Aorta (tissue), 5 donors: Measurements from ENCODE around the gene UNC119B. TPM values are rescaled to one million over a fixed set of nuclear protein-coding genes. Genes with fewer than 3 reads are reported as not detected.
A peak's percentile ranks its signal among the peaks of the same experiment; 100 is the strongest.

Experiments used
- ATAC-seq: fragments of 200-7000 bp; cut with Tn5 transposase; one replicate; pipeline ENCODE4 v1.9.1; 2022; ENCODE audit warnings: moderate library complexity; ENCODE audit not compliant: low FRiP score
- DNase-seq, 2 donors: peaks; one replicate each; pipeline ENCODE4 v3.0.0-alpha.2; 2020
- H3K27ac ChIP-seq, 2 donors: one replicate each; pipeline ENCODE4 v1.5.1; 2013; ENCODE audit warnings: low read length in 2 of 2, mild to moderate bottlenecking in 2 of 2, moderate library complexity in 2 of 2, control low read depth in 1 of 2, inconsistent platforms in 1 of 2, low read depth in 1 of 2
- H3K27me3 ChIP-seq, 2 donors: one replicate each; pipeline ENCODE4 v1.6.1; 2013; ENCODE audit warnings: control low read depth in 1 of 2, low read length in 1 of 2, mild to moderate bottlenecking in 1 of 2, moderate library complexity in 1 of 2; ENCODE audit not compliant: insufficient read depth in 2 of 2, control insufficient read depth in 1 of 2
- H3K36me3 ChIP-seq, 2 donors: one replicate each; pipeline ENCODE4 v1.6.1; 2013; ENCODE audit warnings: control low read depth in 1 of 2, low read length in 1 of 2, mild to moderate bottlenecking in 1 of 2; ENCODE audit not compliant: insufficient read depth in 2 of 2, control insufficient read depth in 1 of 2
- H3K4me1 ChIP-seq, 2 donors: one replicate each; pipeline ENCODE4 v1.6.1; 2013; ENCODE audit warnings: low read length in 2 of 2, control low read depth in 1 of 2, mild to moderate bottlenecking in 1 of 2, moderate library complexity in 1 of 2; ENCODE audit not compliant: insufficient read depth in 2 of 2, control insufficient read depth in 1 of 2
- H3K4me3 ChIP-seq, 2 donors: one replicate each; pipeline ENCODE4 v1.5.1; 2013; ENCODE audit warnings: low read length in 2 of 2, control low read depth in 1 of 2, mild to moderate bottlenecking in 1 of 2
- H3K9me3 ChIP-seq: one replicate; pipeline ENCODE4 v1.6.1; 2013; ENCODE audit warnings: mild to moderate bottlenecking, low read length; ENCODE audit not compliant: control insufficient read depth
- WGBS, 2 donors: extraction: QIAGEN DNeasy Blood & Tissue Kit; methylation state at CpG; one replicate each; pipeline ENCODE4 v1.1.7; 2013; 5-methylcytosine and 5-hydroxymethylcytosine counted together
- intact Hi-C, 2 donors: fragments of 100-400 bp; cut with DNase I; formaldehyde crosslinking; loops; one replicate each; pipeline versions ENCODE4 v1.14.2 to v1.15.0; 2022
- polyA plus RNA-seq, 2 donors: library from polyadenylated mRNA; stranded (reverse); fragments of 200-250 nt; gene quantifications; one replicate each; pipeline ENCODE4 v1.2.3, GENCODE V29; 2013
- total RNA-seq, 2 donors: library from RNA; stranded (reverse); fragmentation: NEBNext Ultra II Directional; extraction: Animal tissue kit (Norgen Biotek cat#: 25700); gene quantifications; one replicate each; pipeline ENCODE4 v1.2.1, GENCODE V29; 2021
- donor health status: healthy with polysubstance abuse.
- donor health status: Bipolar disorder and iron deficiency.
- donor health status: DM: no; HTN: no; CAD: no.
- donor health status: DM: no; HTN: no; CAD: no.
- donor health status: DM: yes; HTN: yes; CAD: no.

UNC119B gene
- total and polyA plus RNA-seq, 4 donors, result 13.6 to 24.4 (median 17.2) TPM

DNA sequence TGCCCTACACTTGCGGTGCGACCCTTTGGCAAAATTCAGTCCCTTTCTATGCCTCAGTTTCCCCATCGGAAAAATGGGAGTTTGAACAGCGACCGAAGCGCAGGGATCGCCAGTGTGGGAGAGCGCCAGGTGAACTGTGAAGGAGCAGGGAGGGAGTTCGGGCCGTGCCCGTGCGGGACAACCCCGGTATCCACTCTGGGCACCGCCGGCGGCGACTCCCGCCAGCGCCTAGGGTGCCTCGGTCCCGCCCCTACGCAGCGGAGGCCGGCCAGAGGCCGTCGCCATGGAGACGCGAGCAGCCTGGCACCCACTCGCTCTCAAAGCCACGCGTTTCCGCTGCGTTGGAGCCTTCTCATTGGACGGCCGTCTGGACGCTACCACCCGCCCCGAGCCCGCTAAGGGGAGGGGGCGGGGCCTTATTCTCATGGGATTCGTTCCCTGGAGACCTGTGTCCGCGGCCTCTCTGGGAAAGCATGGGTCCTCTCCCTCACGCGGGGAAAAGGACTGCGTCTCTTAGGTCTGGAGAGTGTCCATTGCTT is 24.0 kb upstream of the UNC119B start:
- 0% methylated on average over 46 of the region's 46 CpGs for WGBS, 2 donors
- H3K27ac ChIP-seq, result peak overlapping the region; percentile 18 to 92
- H3K27me3 ChIP-seq, result no peaks in the 10 kb centered on the region
- intact Hi-C loops, result loop anchor here in 1 of 2 donors (2.0 kb wide), 1 partner anchor 31 kb away; no protein-coding TSS in a partner anchor
- H3K4me3 ChIP-seq, result peak overlapping the region; percentile 24 to 63
- DNase-seq (peak; percentile 99), ATAC-seq (peak; percentile 95)
- H3K4me1 ChIP-seq, result peaks cover 6% of the 10 kb centered on the region in 2 donors
- H3K9me3 ChIP-seq, result no peaks in the 10 kb centered on the region
- H3K36me3 ChIP-seq, result no peaks in the 10 kb centered on the region

DNA sequence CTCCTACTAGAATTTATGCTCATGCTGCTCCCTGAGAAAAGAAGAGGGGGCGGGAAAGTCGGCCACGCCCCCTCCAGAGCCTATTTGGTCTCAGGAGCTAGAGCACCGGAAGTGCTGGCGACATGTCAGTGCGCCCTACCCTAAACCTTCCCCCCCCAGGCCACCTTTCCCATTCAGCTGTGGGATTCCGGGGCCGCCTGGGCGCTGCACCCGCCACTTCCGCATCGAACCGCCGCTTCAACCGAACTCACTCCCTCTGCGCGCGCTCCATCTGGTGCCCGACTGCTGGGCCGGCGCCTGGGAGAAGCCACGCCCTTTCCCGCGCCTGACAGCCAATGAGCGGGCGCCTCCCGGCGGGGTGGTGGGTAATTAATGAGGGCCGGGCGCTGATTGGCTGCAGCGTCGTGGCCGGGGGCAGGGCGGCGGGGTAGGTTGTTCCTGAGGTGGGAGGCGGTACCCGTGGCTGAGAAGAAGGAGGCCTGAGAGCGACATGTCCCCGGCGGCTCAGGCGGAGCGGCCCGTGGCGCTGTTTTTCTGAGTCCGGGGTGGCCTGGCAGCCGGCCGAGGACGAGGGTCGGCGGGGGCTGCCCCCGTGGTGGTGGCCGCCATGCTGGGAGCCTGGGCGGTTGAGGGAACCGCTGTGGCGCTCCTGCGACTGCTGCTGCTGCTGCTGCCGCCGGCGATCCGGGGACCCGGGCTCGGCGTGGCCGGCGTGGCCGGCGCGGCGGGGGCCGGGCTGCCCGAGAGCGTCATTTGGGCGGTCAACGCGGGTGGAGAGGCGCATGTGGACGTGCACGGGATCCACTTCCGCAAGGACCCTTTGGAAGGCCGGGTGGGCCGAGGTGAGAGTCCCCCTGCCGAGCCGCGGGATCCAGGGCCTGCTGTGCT is 23.3 kb upstream of the UNC119B start, which contains the start of gene MLEC:
MLEC (plus strand) TSS at position 460 of the 888 bp plus-strand sequence; CDS start at position 608, 148 bp downstream.
- no peaks in the 10 kb centered on the region for H3K9me3 ChIP-seq
- peaks cover 6% of the 10 kb centered on the region in 2 donors for H3K4me1 ChIP-seq
- H3K36me3 ChIP-seq, result no peaks in the 10 kb centered on the region
- intact Hi-C loops, result loop anchor here in 1 of 2 donors (2.0 kb wide), 1 partner anchor 32 kb away; no protein-coding TSS in a partner anchor
- no peaks in the 10 kb centered on the region for H3K27me3 ChIP-seq
- ATAC-seq (peak; percentile 97), DNase-seq (peak; percentile 99)
- WGBS, 2 donors, result 0 to 1% methylated on average over 68 to 84 of the region's 84 CpGs
- H3K4me3 ChIP-seq, result peak within 1 kb of the TSS; percentile 79 to 90
- peak within 1 kb of the TSS; percentile 18 to 92 for H3K27ac ChIP-seq

DNA sequence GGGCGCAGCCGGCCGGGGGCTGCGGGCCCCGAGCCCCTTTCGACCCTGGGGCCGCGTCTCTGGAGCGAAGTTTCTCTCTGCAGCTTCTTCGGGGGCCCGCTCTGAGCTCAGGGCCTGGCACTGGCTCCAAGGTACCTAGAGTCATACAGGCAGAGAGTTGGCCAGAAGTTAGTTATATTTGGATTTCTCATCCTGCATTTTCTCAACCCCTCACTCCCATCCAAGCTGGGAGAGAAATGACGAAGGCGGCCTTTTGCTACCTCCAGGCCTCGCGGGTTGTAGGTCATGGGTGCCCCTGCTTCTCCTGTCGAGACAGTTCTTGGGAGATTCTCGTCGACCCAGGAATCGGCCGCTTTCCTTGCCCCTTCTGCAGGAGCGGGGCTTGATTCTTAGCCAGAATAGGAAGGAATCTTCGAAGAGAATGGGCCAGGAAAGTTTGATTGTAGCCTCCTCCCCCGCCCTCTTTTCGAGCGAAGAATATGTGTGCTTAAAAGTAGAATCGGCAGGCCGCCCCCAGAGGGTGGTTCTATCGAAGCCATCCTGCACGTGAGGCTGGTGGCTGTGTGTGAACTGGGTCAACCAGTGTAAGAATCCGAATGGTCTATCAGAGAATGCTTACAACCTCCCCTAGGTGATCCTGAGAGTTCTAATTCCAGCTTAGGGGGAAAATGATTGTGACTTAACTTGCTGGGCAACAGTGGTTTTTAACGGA is 22.5 kb upstream of the UNC119B start:
- Histone ChIP-seq H3K4me3 (peak overlapping the region; percentile 79 to 90), H3K4me1 (peaks cover 6% of the 10 kb centered on the region in 2 donors), H3K27me3 (no peaks in the 10 kb centered on the region), H3K27ac (peak overlapping the region in 1 of 2 donors; percentile 83), H3K36me3 (no peaks in the 10 kb centered on the region), H3K9me3 (no peaks in the 10 kb centered on the region)
- ATAC-seq, result no peak
- 0% methylated on average over 30 to 31 of the region's 31 CpGs for WGBS, 2 donors
- DNase-seq, result peak in 1 of 2 donors; percentile 78
- intact Hi-C loops, result loop anchor here in 1 of 2 donors (2.0 kb wide), 1 partner anchor 33 kb away; no protein-coding TSS in a partner anchor

DNA sequence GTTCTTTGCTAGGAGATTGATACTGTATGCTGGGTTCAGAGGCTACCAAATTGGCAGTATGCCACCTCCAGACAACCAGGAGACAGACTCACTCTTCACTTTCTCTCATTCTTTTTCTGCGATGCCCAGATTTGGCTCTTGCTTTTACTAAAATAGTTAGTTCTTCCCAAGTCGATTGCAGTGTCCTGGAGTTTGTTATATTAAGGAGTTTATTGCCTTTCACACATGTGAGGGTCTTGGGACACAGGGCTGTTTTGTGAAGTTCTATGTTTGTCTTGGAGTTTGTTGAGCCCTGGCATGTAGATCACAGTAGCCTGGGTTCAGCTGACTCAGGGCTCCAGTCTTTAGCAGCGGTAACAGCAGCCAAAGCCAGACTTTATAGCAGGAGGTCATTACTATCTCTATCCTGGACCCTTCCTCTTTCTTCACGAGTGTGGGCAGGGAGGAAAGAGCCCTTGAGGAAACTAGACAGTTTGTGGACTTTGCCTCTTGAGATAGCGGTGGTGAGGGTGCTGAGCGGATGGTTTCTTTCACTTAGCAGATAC is 21.7 kb upstream of the UNC119B start:
- H3K27ac ChIP-seq, result no peak overlapping the region
- ATAC-seq, result no peak

DNA sequence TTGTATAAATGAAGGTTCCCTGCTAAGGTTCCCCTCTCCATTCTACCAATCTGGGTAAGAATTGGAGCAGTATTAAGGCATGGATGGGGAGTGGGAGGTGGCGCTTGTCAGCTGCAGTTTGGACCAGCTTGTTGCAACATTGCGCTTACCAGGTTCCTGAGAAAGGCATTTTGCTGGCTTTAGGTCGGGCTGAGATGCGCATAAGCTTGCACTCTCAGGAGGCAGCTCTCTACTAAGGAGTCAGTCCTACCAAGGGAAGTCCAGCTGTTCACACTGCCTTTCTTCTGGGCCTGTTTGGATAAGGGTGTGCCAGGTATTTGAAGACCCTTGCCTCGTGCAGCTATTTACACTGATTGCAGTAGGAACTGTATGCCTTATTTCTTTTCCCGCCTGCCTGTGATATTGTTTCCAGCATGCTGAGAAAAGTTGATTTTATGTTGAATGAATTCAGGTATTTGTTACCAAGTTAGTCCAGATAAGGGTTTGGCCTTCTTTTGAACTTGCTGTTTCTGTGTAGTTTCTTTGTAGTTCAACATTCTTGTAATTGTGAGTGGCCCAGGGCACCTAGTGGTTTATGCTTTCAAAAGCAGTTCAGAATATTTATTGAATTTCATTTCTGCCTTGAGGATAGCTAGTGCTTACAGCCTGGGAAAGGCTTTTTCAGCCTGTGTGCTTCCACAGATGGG is 20.7 kb upstream of the UNC119B start:
- DNase-seq, result no peak
- intact Hi-C loops, result no loop called here
- ATAC-seq, result no peak
- Histone ChIP-seq H3K4me1 (peaks cover 6% of the 10 kb centered on the region in 2 donors), H3K9me3 (no peaks in the 10 kb centered on the region), H3K27ac (no peak overlapping the region), H3K4me3 (no peak overlapping the region), H3K27me3 (no peaks in the 10 kb centered on the region), H3K36me3 (peaks cover 1 to 2% of the 10 kb centered on the region in 2 donors)
- 79 to 89% methylated on average over 6 of the region's 6 CpGs for WGBS, 2 donors

More for the DNA sequence above, 21.7 kb upstream of the UNC119B start:
- intact Hi-C loops, result no loop called here
- H3K27me3 ChIP-seq, result no peaks in the 10 kb centered on the region
- peak overlapping the region; percentile 3 to 32 for H3K4me3 ChIP-seq
- peaks cover 6% of the 10 kb centered on the region in 2 donors for H3K4me1 ChIP-seq
- no peaks in the 10 kb centered on the region for H3K9me3 ChIP-seq
- peaks cover 0 to 1% of the 10 kb centered on the region in 2 donors for H3K36me3 ChIP-seq
- WGBS, 2 donors, result 24 to 26% methylated on average over 6 of the region's 6 CpGs
- DNase-seq, result no peak

DNA sequence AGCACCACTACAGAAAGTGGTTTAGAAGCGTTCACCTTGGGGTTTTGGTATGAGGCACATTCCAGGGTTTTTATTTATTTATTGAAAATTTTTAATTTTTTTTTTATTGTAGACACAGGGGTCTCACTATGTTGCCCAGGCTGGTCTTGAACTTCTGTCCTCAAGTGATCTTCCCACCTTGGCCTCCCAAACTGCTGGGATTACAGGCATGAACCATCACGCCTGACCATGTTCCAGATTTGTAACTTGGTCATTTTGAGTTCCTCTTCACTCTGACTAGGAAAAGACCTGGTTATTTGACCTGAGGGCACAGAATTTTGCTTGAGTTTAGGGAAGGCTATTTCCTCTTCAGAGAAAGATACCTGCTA is 20.2 kb upstream of the UNC119B start:
- H3K27me3 ChIP-seq, result no peaks in the 10 kb centered on the region
- ATAC-seq (no peak), DNase-seq (no peak)
- H3K9me3 ChIP-seq, result no peaks in the 10 kb centered on the region
- H3K27ac ChIP-seq, result no peak overlapping the region
- peaks cover 4 to 5% of the 10 kb centered on the region in 2 donors for H3K36me3 ChIP-seq
- WGBS, 2 donors, result 93 to 96% methylated on average over 2 of the region's 2 CpGs
- peaks cover 6% of the 10 kb centered on the region in 2 donors for H3K4me1 ChIP-seq
- intact Hi-C loops, result no loop called here
- no peak overlapping the region for H3K4me3 ChIP-seq

DNA sequence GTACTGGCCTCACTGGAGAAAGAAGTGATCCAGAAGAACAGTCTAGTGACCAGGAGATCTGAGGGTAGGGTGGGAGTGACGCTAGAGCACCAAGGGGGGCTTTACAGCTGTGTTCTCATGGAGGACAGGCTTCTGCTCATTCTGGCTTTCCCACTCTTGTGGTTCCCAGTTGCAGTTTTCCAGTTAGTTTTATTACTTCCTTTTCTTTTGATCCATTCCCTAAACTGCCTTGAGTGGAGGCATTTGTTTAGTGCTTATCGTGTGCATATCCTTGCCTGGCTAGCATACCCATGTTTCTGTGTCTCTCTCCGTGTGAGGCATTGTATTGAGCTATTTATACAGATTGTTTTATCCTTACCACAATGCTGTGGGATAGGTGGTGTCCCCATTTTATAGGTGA is 19.3 kb upstream of the UNC119B start:
- 85 to 89% methylated on average over 3 of the region's 3 CpGs for WGBS, 2 donors

More for the DNA sequence above, 19.3 kb upstream of the UNC119B start:
- DNase-seq, result no peak
- peaks cover 6% of the 10 kb centered on the region in 2 donors for H3K4me1 ChIP-seq
- H3K36me3 ChIP-seq, result peaks cover 4 to 8% of the 10 kb centered on the region in 2 donors
- H3K27me3 ChIP-seq, result no peaks in the 10 kb centered on the region
- H3K4me3 ChIP-seq, result no peak overlapping the region
- no peak for ATAC-seq
- no peak overlapping the region for H3K27ac ChIP-seq
- intact Hi-C loops, result no loop called here
- no peaks in the 10 kb centered on the region for H3K9me3 ChIP-seq
